ENCODE data around the gene CD44. TPM values are rescaled to one million over a fixed set of nuclear protein-coding genes. Genes with fewer than 3 reads are reported as not detected.

Gene CD44
- total RNA-seq, 1 experiment from 2014 or later, result 324 TPM

DNA sequence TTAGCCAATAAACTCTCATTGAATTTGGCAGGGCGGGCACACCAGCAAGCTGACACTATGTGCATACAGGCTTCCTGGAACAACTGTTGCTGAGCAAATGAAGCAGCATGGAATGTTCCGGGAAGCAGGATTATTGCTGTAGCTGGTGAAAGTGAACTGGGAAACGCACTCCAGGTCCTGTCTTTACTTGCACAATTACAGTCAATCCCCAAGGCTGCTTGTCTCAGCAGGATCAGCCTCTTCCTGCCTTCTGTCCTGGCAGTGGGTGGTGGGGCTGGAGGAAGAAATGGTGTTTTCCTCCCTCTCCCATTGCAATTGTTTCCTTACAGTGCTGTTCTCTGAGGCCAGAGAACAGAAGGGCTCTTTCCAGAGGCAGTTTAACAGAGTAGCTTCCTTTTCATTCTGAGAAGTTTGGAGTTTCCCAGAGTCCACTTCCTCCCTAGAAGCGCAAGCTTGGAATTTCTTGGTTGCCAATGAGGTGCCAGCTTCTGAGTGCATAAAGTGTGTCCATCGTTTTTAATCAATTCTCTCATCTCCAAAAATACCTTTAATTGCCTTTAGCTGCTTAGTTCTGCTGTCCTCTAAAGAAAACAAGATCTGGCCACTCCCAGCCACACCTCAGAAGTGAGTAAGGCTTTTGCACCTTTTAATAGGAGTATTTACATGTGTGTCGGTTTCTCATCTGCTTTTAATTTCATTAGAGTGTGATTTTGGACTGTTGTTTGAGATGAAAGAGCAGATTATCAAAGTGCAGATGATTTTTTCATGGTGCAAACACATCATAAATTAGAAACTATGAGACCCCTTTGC, 19.9 kb downstream of the CD44 start:
- no peak for DNase-seq (ENCODE audit: low spot score)

DNA sequence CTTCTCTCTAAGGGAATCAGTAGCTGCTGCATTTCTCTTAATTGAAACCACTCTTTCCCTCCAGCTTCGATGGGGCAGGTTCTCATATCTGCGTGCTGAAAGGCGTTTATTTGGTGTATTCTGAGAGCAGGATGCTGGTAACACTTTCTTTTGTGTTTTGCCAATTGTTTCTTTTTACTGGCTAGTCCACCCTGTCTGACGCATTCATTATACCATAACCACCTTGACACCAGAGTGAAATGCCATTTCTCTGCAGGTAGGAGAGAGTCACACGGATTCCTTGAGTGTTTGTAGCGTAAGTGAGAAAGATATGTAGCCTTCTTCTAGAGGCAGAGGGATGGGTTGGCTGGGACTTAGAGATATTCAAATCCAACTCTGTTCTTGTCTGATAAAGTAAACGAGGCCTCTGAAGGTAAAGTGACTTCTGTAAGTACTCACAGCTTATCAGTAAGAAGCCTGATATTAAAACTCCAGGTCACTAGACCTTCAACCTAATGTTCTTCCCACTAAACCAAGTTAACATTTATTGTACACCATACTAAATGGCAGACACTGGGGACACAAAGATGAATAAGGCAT, 21.4 kb downstream of the CD44 start:
- no peak for DNase-seq (ENCODE audit: low spot score)

DNA sequence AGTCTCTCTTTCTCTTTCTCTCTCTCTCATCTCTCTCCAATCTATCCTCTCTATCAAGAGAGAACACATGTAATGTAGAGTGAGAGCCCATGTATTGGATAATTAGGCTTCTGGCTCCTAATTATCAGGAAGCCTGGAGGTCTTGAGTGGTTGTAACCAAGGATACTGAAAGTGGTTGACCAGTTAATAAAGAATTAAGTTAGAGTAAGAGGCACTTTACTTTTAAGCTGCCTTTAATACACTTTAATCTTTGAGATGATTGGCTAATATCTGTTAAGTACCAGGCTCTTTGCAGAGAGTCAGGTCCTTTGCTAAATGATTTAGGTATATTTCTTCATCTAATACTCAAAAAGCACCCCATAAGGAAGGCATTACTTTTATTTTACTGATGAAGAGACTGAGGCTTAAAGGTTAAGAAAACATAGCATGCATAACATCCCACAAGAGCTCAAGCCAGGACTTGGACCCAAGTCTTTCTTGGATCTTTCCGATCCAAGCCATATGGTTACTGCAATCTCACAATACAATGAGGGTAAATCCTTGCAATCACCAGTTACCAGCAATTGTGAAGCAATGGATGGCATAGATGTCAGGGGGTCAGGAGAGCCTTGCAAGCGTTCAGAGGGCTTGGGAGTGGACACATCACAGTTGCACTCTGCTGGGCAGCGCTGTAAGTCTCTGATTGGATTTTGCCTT, 22.1 kb downstream of the CD44 start:
- DNase-seq (ENCODE audit: low spot score), result no peak

DNA sequence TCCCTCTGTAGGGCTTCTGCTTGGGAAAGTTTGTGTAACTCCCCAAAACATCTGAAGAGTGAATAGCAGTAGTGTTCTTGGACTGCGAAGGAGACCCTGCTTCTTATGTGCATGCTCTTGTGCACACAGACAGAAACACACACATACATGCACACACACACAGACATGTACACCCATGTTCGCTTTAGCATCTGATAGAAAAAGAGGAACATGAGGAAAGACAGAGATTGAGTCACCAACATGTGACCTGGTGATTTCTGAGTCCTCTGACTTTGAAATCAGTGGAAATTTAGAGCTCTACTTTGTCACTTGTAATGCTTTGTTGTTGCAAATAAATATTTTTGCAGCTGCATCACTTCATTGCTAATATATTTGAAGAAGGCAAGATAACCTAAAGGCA, 23.8 kb downstream of the CD44 start:
- DNase-seq (ENCODE audit: low spot score), result peak; percentile 59

DNA sequence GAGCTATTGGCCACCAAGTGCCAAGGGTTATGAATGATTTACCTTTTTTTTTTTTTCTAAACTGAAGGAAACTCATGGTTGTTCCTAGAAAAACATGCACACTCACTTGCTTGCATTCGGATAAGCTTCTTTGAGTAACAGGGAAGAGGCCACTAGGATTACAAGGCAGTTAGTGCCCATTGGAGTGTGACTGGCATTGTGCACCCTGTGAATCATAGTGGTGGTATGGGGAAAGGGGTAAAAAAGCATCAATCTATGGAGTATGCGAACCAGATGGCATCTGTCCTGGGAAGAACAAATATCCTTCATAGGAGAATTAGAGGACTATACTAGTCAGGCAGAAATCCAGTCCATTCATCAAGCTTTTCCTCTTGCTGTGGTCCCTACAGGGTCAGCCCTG, 24.2 kb downstream of the CD44 start:
- DNase-seq (ENCODE audit: low spot score), result peak; percentile 75

DNA sequence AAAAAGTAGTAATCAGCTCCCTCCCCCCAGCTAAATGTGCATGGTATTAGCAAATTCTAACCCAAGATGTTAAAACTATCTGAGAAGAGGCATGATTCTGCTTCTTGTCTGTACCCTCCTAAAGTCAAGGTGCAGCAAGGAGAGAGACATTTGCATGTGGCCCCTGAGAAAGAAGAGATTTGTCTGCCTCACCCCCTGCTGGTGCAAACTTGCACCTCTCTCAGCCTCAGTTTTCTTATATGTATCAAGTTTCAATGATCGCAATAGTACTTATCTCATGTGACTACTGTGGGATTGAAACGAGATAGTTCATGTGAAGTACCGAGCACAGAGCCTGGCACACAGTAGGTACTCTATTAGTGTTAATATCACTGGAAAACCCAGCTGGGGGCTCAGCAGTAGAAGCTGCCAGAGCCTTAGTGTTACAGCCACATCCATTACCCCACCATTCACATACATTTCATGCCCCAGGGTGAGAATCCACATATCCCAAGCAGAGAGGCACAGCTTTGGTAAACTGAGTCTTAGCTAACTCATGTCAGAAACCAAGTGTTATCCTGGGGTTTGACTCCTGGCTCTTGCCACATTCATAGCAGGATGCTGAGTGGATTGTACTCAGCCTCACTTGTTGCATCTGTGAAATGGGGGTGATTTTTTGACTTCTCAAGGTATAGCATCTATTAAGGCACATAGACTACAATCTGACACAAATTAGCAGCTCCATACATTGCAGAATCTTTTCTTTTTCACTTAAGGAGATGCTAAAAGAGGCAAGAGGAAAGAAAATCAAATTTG, 24.9 kb downstream of the CD44 start:
- DNase-seq (ENCODE audit: low spot score), result no peak

DNA sequence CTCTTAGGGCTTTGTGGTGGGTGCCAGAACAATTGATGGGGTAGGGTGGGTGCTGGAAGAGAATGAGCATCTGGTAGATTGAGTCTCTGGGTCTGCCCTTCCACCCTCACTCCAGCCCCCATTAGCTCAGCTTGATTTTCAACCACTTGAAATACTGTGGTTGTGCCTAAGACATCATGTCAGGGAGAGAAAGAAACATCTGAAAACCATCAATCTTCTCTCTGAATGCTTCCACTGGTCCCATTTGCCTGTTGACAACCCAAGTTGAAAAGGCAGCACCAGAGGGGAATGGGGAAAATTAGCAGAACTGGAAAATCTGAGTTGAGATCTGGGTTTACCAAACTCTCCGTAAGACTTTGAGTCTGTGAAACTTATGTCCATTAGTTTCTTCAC, 26.1 kb downstream of the CD44 start:
- no peak for DNase-seq (ENCODE audit: low spot score)

DNA sequence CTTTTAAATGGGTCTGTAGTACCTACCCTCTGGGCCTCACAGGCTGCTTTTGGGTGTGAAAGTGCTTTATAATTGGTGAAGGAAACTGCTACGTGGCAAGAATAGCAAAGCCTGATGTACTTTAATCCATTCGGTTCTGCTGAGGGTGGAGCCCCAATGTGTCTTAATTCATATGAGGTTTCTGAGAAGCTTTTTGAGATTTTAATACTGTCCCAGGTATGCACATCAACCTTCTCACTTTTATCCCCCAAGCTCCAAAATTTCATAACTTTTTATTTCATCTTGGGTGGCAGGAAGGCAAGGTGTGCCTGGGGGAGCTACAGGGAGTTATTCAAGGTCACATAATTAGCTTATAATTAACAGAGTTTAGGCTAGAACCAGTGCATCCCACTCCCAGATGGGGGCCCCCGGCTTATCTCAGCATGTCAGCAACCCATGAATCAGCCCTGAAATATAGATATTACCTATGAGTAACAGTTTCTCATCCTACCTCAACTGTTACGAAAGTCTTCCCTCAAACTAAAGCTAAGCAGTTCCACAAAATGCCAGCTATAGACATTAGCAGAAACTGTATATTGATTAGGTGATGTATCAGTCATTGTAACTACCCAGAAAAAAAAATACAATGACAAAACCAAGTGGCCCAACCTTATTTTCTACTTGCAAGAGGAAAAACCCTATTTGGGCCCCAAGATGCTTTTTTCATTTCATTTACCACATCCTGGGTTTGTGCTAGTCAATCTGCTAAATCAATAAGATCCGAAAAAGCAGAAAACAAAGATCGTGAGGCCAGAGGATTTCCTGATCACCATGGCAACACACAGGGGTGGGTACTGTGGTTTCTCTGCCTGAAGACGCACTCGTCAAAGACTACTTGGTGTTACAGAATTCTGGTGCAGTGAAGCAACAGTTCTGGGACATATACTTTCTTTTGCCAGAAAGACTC, 26.7 kb downstream of the CD44 start:
- DNase-seq (ENCODE audit: low spot score), result peak; percentile 70

DNA sequence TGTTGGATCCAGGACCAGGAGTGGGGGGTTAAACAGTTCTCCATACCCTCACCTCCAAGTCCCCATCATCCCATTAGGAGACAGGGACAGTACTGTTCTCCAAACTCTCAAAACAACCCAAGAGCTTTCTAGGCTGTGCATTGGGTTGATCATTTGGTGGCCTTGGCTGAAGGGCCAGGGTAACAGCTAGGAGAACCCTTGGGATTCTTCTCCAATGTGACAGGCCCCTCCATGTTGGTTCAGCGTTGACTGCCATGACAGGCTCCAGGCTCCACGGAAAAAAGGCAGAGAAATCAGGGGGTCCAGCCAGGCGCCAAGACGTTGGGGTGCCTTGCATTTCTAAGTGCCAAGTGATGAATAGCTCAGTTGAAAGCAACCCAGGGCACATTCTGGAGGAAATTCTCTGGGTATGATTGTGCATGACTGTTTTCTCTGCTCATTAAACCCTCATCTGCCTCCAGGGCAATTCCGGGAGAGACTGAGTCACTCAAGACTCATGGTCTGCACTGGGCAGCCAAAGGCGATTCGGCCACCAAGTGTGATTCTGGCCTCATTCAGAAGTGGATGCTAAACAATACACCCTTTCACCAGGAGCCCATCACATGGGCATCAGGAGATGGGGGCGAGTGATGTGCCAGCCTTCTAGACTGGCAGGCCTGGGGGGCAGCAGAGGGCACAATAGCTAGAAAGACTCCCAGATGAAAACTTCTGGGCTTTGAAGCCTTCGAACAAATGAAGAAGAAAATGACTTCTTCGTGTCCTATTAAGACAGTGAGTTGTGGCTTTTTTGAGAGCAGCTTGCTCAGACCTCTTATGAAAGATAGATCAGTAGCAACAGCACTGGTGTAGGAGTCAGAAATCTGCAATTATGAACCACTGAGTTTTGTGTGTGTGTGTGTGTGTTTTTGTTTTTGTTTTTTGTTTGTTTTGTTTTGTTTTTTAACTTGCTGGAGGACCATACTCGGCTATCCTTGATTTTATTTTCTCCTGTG, 27.7 kb downstream of the CD44 start:
- peak; percentile 98 for DNase-seq (ENCODE audit: low spot score)

DNA sequence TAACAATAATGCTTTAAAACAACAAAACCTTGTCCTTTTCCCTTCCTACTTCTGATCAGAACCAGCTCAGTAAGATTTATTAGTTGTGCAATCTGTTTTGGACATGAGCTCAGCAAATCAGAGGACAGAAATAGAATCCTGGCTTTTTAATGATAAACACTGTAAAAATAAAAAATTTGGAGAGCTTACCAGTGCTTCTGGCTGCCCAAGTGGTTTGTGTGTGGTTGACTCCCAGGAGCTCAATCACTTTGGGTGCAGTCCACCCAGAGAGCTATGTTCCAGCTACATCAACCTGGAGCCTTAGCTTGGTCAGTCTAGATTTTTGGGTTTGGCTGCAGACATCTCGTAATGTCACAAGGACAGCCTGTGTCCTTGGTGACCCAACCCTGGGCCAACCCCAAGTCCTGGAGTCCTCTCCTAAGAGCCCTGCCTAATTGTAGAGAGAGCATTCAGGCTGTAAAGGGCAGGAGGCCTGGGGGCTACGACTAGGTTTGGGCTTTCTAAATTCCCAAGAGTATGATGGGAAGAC, 28.5 kb downstream of the CD44 start:
- DNase-seq (ENCODE audit: low spot score), result no peak

DNA sequence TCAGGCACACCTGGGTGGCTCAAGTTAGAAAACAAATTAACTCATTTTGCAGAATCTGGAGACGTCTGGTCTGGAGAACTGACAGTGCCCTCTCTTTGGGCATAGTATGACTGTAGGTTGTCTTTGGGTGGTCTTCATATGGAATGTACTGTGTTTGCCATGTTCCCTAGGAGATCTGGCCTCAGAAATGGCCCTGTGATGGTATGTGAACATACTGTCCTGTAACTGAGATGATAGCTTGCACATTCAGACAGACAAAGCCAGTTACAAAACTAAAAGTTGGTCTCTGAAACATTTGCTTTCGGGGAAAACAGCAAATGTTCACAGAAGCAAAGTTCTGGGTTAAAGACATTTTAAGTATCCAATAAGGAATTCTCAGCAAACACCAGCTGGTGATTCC, 29.7 kb downstream of the CD44 start:
- DNase-seq (ENCODE audit: low spot score), result no peak

DNA sequence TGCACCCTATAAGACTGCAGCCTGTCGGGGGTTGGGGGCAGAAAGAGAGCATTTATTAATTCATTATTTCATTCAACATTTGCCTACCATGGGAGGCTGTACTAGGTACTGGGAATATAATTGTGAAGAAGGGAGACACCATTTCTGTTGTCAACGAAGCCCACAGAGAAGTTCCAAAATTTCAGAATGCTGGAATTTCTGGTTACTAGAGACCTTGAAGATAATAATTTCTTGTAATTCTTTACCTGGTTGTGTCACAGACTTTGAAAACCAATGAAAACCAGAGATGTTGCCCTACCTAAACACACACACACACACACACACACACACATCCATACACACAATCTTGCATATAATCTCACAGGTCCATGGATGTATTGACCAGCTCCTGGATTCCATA, 30.1 kb downstream of the CD44 start:
- no peak for DNase-seq (ENCODE audit: low spot score)

DNA sequence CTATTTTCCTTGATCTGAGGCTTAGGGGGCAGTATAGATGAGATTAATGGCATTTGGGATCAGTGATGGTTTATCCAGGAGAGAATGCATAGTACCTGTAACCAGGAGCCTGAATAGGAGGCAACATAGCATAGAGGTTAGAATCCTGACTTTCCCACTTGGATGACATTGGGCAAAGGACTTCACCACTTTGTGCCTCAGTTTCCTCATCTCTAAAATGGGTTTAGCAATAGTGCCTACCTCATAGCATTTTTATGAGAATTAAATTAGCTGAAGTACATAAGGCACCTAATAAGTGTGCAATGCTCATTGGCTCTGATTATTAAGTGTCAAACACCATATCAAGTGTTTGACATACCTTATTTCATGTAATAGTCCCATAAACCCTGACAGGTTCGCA, 30.8 kb downstream of the CD44 start:
- DNase-seq (ENCODE audit: low spot score), result no peak

DNA sequence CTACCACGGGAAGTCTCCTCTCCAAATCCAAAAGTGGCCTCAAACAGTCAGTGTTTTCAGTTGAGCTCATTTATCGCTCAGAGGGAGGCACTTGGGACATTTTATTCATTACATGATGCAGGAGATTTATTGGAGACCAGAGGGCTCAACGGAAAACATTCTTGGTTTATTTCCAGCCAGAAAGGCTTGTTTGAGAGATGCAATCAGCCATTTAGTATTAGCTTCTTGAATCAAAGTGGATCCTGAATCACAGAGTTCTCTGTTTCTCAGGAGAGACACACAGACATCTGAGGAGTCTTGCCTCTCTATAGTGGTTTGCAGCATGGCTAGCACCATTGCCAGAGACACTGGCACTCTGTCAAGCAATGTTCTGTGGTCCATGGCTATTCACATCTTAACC, 31.5 kb downstream of the CD44 start:
- DNase-seq (ENCODE audit: low spot score), result peak; percentile 39

DNA sequence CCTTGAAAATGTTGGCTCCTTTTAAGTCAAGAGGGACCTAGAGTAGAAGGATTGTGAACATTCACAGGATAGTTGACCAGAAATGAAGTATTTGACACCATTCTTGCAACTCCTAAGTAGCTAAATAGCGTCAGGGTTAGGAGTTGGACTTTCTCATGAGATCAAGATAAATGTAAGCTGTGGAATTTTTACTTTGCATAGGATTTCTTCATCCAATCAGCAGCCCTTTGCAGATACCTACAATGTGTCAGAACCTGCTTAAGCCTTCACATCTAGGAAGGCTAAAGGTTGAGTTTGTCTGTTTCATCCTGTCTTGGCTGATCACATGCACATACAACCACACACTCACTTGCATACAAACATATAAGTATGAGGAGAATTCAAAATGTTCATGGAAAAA, 32.3 kb downstream of the CD44 start:
- no peak for DNase-seq (ENCODE audit: low spot score)

DNA sequence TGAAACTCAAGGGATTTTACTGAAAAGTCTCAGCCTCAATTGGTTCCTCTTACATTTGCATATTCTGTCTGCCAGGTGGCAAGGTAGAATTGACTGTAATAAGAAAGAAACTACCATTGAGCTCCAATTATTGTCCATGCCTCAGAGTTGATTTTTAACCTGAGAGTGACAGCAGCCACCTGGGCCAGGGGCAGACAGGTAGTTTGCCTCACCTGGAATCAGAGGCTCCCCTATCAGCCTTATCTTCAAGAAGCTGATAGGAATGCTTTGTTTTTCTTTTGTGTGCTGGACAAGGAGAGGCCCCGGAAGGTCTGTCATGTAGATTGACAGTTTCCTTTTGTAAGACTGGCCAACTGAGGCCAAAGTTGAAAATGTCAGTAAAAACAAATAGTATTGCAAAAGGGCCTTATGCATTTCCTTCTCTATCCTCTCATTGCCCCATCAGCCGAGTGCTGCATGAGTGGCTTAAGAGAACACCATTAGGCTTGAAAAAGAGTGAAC, 34.1 kb downstream of the CD44 start:
- no peak for DNase-seq (ENCODE audit: low spot score)

DNA sequence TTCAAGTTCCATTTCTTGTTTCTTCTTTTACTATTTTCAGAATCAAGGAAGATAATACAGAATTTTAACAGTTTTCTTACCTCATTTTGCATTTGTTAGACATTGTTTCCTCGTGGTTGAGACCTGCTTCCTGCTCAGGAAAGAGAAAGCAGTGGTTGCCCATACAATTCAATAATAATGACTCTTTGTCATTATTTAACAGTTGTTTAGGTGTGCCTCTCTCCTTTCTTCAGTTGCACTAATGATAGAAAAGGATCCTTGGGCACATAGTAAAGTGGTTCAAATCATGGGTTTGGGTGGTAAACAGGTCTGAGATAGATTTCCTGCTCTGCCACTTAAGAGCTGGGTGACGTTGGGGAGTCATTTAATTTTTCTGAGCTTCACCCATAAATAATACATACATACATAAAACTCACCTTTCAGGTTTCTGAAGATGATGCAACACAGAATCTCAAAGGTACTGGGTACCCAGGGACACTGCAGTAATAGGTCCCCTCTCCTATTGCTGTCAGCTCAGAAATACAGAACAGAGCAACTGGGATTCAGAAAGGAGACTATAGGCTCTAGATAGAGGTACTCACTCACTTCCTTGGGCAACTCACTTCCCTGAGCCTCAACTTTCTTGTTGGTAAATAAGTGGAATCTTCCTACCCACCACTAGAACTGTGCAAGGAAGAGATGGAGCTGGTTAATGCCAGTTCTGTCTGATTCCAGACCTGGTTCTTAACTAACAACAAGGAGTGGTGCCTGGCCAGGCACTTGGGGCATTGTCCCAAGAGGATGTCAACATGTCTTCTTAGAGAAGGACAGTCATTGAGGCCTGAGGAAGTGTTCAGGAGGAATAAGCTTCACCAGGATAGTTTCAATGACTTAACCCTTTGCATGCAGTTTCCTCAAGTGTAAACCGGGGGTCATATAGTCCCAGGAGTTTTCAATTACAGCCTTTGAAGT, 34.9 kb downstream of the CD44 start:
- DNase-seq (ENCODE audit: low spot score), result no peak

DNA sequence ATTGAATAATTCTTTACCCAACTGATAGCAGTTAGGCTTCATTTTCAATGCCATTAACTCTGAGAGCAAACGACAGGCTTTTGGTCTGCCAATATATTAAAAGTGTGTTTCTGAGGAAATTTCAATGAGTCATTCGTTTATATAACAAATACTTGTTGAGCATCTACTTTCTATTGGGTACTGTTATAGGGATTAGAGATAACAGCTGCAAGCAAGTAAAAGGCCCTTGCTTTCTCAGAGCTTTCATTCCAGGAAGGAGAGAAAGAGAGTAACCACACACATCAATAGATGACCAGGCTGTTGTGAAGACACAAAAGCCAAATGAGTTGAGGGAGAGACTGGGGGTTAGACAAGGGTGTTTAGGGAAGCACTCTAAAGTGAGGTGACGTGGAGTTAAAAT, 35.7 kb downstream of the CD44 start:
- DNase-seq (ENCODE audit: low spot score), result peak; percentile 59
